ENCODE results near the gene EVA1A. TPM values are rescaled to one million over a fixed set of nuclear protein-coding genes. Genes with fewer than 3 reads are reported as not detected.
A peak's percentile ranks its signal among the peaks of the same experiment; 100 is the strongest.

The EVA1A gene
- polyA plus RNA-seq, 1 donor (not counting 4 experiments of a cell fraction or from before 2014, with no cell fraction given), result 11.5 TPM

DNA sequence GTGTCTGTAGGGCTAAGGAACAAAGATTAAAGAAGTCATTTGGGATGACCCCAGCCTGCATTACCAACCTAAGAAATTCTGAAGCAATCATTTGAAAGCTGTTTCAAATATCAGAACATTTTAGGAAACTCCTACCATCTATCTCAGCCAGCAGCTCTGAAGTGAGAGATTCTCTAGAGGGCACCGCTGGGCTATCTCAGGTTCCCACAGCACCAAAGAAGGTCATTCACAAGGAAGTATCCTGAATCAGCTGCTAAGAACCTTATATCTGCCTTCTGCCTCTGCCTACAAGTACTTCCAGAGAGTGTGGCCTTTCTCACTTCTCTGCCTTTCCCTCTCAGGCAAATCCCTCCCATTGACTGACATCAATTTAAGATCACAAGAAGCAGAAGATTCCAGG lies 13.4 kb upstream of the EVA1A start:
- peak; percentile 71 for FAIRE-seq
- Histone ChIP-seq H3K9me3 (ENCODE audit: control insufficient read depth, low read depth, low read length) (no peaks in the 10 kb centered on the region), H3K27me3 (ENCODE audit: control insufficient read depth, extremely low read depth, insufficient read depth, low read length) (no peaks in the 10 kb centered on the region), H3K4me3 (ENCODE audit: control insufficient read depth in 2 of 3, extremely low read depth in 1 of 3, insufficient read depth in 2 of 3, low read depth in 1 of 3, low read length in 3 of 3) (no peak overlapping the region), H4K20me1 (ENCODE audit: control insufficient read depth, extremely low read depth, insufficient read depth, low read length) (no peaks in the 10 kb centered on the region), H3K9ac (ENCODE audit: control insufficient read depth, extremely low read depth, insufficient read depth, low read length) (no peak overlapping the region), H3K27ac (ENCODE audit: control insufficient read depth, insufficient read depth, low read length) (peak overlapping the region; percentile 72), H3K9me1 (ENCODE audit: control insufficient read depth, extremely low read depth, insufficient read depth, low read length) (no peaks in the 10 kb centered on the region), H3K4me2 (ENCODE audit: control insufficient read depth, extremely low read depth, insufficient read depth, low read depth, low read length) (peak overlapping the region; percentile 52), H3K36me3 (ENCODE audit: control insufficient read depth in 2 of 2, extremely low read depth in 1 of 2, insufficient read depth in 2 of 2, low read length in 2 of 2) (no peaks in the 10 kb centered on the region), H3K79me2 (ENCODE audit: control insufficient read depth, insufficient read depth, low read length) (no peaks in the 10 kb centered on the region), H2AFZ (ENCODE audit: control insufficient read depth, low read length) (no peak overlapping the region), H3K4me1 (ENCODE audit: control insufficient read depth, extremely low read depth, insufficient read depth, low read length) (peaks cover 44% of the 10 kb centered on the region)
- DNase-seq (ENCODE audit: low read depth, low spot score), result no peak
- TF ChIP-seq CTCF (optimal IDR thresholded peaks at IDR 0.05 in 1 of 3, IDR thresholded peaks at IDR 0.05 in 1 of 3, conservative IDR thresholded peaks at IDR 0.05 in 1 of 3; ENCODE audit: extremely low read depth in 1 of 3, insufficient read depth in 2 of 3, low read length in 3 of 3) (peak in 2 of 3 experiments; percentile 9 to 52), EZH2 (IDR thresholded peaks at IDR 0.05; ENCODE audit: low read length) (no peak)
- dilution Hi-C loops (cut with MboI; ENCODE audit: extremely low pct_ligation_motif_present, low sequenced_read_pairs), result no loop called here

DNA sequence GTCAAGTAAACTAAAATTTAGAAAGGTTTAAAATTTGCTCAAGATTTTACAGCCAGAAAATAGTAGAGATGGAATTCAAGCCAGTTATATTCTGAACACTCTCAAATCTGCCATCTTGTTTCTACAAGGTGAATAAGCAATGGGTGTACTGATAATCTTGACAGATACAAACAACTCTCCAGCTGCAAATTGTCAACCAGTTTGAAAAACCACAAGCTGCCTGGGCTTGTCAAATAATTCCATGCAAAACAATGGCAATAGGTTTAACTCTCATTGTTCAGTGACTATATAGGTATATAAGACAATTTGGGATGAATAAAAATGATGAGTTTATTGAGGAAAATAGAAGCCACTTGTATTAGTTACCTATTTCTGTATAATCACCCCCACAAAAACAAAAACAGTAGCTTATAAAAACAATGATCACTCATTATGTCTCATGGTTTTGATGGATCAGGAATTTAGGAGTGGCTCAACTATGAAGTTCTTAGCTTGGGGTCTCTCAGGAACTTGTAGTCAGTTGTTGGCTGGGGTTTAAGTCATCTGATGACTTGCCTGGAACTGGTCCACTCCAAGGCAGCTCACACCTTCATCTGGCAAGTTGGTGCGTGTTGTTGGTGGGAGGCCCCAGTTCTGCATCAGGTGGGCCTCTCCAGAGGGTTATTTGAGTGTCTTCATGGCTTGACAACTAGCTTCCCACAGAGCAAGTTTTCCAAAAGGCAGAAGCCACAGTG lies 12.6 kb upstream of the EVA1A start:
- TF ChIP-seq EZH2 (IDR thresholded peaks at IDR 0.05; ENCODE audit: low read length) (no peak), CTCF (optimal IDR thresholded peaks at IDR 0.05 in 1 of 3, IDR thresholded peaks at IDR 0.05 in 1 of 3, conservative IDR thresholded peaks at IDR 0.05 in 1 of 3; ENCODE audit: extremely low read depth in 1 of 3, insufficient read depth in 2 of 3, low read length in 3 of 3) (no peak)
- Histone ChIP-seq H3K4me1 (ENCODE audit: control insufficient read depth, extremely low read depth, insufficient read depth, low read length) (peaks cover 44% of the 10 kb centered on the region), H3K4me3 (ENCODE audit: control insufficient read depth in 2 of 3, extremely low read depth in 1 of 3, insufficient read depth in 2 of 3, low read depth in 1 of 3, low read length in 3 of 3) (no peak overlapping the region), H4K20me1 (ENCODE audit: control insufficient read depth, extremely low read depth, insufficient read depth, low read length) (no peaks in the 10 kb centered on the region), H3K4me2 (ENCODE audit: control insufficient read depth, extremely low read depth, insufficient read depth, low read depth, low read length) (peak overlapping the region; percentile 52), H3K9me1 (ENCODE audit: control insufficient read depth, extremely low read depth, insufficient read depth, low read length) (no peaks in the 10 kb centered on the region), H3K9me3 (ENCODE audit: control insufficient read depth, low read depth, low read length) (no peaks in the 10 kb centered on the region), H2AFZ (ENCODE audit: control insufficient read depth, low read length) (peak overlapping the region; percentile 29), H3K27me3 (ENCODE audit: control insufficient read depth, extremely low read depth, insufficient read depth, low read length) (no peaks in the 10 kb centered on the region), H3K79me2 (ENCODE audit: control insufficient read depth, insufficient read depth, low read length) (no peaks in the 10 kb centered on the region), H3K9ac (ENCODE audit: control insufficient read depth, extremely low read depth, insufficient read depth, low read length) (no peak overlapping the region), H3K36me3 (ENCODE audit: control insufficient read depth in 2 of 2, extremely low read depth in 1 of 2, insufficient read depth in 2 of 2, low read length in 2 of 2) (no peaks in the 10 kb centered on the region), H3K27ac (ENCODE audit: control insufficient read depth, insufficient read depth, low read length) (peak overlapping the region; percentile 72)
- FAIRE-seq (peak; percentile 91), DNase-seq (ENCODE audit: low read depth, low spot score) (peak; percentile 92)
- dilution Hi-C loops (cut with MboI; ENCODE audit: extremely low pct_ligation_motif_present, low sequenced_read_pairs), result no loop called here
